SKM-1 treated with dmso at 0.1 percent for 144 hours (cell line): ENCODE measurements around the gene SLCO2B1.
A peak's percentile ranks its signal among the peaks of the same experiment; 100 is the strongest.

Experiments
- DNase-seq: peaks from one replicate; lab custom pipeline; 2025; ENCODE audit not compliant: unreplicated experiment; lab: John Stamatoyannopoulos, UW

SLCO2B1 gene

DNA sequence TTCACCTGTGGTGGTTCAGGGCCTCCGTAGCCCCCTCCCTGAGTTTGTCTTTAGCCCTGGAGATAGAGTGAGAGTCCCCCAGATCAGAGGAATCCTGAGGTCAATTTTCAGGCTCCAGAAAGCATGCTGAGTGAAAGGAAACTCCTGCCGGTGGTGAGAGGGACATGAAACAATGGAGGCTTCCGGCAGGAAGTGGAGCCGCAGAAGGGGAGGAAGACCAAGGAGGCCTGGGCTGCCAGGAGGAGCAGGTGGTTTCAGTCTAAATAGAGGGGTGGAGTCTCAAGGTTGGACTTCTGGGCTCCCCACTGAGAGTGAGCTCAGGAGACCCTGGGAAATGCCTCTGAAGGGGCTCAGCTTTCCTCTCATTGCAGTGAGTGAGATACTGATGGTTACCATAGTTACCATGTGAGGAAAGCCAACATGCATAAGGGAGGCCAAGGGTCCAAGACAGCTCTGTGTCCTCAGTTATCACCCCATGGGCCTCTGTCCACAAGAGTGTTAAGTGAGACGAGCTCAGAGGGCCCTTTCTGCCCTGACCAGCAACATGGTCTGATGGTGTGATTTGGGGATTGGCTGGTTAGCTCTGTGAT lies 10.7 kb downstream of the SLCO2B1 start:
- no peak for DNase-seq

DNA sequence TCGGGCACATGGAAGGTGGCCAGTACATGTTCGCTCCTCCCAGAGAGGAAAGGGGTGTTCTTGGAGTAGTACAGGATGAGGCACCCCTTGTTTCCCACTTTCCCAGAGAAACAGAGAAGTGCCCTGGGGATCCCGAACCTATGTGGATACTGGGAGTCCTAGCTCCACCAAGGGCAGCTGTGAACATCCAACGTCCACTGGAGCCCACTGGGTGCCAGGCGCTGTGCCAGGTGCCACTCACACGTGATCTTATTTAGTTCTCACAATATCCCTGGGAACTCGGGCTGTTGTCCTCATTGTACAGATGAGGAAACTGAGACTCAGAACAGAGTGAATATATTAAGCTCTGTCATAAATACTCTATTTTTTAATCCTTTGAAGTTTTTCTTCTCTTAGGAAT lies 12.0 kb downstream of the SLCO2B1 start:
- no peak for DNase-seq

DNA sequence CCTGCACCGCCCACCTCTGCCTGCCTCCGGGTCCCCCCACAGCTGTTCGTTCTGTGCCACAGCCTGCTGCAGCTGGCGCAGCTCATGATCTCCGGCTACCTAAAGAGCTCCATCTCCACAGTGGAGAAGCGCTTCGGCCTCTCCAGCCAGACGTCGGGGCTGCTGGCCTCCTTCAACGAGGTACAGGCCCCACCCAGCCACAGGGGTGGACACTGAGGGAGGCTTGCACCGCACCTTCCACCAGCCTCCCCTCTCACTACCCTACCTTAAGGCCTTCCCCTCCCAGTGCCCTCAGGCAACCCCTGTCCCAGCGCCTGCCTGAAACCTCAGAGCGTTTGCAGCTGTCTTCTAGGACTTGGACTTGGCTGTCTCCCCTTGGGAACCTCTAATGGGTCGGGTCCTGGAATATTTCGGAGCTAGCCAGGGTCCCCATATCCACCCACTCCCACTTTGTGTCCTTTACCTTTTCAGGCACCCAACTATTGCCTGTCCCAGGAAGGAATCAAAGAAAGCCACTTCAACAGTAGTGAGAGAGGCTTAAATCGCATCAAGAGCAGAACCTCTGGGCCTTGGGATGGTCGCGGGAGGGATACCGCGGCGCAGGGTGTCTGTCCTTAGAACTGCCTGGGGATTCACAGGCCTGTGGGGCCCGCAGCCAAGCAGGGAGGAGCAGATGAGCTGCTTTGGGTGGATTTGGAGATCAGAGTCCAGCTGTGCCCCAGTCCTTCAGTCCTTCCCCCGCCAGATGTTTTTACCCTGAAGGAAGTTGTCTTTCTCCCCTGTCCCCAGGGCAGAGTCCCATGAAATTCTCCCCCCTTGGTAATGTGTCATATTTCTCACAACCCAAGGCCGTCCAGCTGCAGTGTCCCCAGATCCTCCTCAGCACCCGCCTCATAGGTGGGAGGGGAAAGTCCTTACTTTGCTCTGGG lies 13.3 kb downstream of the SLCO2B1 start:
- no peak for DNase-seq

DNA sequence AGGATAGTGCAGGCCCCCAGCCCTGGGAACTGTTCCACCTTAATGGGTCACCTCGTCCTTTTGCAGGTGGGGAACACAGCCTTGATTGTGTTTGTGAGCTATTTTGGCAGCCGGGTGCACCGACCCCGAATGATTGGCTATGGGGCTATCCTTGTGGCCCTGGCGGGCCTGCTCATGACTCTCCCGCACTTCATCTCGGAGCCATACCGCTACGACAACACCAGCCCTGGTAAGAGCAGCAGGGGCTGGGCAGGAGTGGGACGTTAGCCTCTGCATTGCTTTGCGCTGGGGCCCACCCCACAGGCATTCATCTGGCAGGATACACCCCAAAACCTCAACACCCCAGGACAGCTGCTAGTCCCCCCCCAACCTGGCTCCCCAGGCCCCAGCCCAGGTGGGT lies 14.8 kb downstream of the SLCO2B1 start:
- no peak for DNase-seq

DNA sequence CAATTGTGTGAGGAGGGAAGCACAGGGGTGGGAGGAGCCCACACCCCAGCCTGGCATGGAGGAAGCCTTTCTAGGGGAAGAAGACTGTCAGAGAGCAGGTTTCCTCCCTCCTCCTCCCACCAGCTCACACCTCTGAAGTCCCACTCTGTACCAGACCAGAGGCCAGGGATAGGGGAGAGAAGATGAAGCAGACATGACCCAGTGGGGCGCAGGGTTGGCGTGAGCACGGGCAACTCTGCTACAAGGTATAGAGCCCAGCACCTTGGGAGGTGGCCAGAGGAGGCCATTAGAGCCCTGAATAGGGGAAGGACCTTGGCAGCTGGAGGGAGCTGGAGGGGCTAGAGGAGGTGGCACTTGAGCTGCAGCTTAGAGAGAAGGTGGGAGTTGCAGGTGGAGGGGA lies 15.9 kb downstream of the SLCO2B1 start:
- no peak for DNase-seq

DNA sequence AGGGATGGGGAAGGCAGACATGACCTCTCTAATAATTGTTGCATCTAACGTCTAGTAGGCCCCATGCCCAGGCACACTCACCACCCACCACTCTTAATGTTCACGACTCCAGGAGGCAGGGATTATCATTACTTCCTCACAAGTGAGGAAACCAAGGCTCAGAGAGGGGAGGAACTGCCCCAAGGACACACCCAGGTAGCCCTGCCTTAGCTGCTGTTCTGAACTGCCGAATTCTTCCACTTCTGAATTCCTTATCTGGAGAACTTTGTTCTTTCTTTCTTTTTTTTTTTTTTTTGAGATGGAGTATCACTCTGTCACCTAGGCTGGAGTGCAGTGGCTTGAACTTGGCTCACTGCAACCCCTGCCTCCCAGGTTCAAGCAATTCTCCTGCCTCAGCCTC lies 16.7 kb downstream of the SLCO2B1 start:
- no peak for DNase-seq

DNA sequence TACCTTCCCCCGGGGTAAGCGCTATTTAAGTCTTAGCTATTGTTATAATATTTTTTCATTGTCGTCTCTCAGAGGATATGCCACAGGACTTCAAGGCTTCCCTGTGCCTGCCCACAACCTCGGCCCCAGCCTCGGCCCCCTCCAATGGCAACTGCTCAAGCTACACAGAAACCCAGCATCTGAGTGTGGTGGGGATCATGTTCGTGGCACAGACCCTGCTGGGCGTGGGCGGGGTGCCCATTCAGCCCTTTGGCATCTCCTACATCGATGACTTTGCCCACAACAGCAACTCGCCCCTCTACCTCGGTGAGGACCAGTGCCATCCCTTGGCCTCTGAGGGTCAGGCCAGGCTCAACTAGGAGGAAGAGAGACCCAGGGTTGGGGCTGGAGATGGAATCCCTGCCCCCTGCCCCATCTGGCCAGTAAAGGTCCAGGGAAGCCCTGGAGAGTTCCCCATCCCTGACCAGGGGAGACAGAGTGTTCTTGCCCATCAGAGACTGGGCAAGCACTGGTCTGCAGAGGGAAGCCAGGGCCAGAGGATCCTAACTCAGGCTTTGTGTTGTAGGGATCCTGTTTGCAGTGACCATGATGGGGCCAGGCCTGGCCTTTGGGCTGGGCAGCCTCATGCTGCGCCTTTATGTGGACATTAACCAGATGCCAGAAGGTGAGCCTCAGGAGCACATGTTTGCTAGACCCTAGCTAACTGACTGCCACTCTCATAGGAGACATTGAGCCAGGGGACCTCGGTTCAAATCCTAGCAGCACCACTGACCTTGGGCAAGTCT lies 18.4 kb downstream of the SLCO2B1 start:
- no peak for DNase-seq

DNA sequence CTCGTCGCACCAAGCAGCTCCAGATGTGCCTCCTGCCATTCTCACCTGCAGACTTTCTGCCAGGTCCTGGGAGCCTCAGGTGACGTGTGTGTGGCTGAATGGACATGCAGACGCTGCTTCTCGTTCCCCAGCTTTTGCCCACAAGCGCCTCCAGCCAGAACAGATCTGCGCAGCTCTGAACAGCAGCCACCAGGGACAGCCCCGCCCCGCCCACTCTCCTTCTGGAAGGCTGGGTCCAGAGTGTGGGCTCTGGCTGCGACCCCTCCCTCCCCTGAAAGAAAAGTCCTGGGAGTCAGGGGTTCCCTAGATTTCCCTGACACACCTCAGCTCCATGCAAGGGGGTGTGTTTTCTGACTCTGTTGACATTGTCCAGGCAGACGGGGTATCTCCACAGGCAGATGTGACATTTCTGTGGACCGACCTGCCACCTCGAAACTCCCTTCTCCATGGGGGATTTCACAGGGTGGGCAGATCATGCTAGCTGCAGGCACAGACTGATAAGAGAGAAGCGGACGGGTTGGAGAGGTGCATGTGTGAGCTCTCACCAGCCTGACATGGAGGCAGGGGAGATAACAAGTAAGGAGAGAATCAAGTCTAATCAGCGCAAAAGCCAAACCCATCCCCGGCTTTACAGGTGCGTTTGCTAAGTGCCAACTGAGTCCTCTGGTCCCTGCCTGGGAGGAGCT lies 19.8 kb downstream of the SLCO2B1 start:
- DNase-seq, result no peak

DNA sequence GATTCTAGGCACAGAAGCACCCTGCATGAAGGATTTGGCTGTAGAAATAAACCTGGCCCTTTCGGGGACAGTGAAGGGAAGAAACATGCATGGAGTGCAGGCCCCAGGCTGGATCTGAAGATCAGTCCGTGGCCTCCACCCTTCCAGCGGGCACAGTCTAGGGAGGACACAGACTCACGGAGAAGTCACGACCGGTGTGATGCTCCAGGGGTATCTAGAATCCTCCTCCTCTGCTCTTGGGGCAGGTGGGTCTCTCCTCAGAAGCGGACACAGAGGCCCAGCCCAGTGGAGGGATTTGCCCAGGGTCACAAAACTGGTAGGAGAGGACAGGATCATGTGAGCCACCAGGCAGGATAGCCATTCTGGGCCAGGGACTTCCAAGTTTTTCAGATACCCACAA lies 22.4 kb downstream of the SLCO2B1 start:
- no peak for DNase-seq

DNA sequence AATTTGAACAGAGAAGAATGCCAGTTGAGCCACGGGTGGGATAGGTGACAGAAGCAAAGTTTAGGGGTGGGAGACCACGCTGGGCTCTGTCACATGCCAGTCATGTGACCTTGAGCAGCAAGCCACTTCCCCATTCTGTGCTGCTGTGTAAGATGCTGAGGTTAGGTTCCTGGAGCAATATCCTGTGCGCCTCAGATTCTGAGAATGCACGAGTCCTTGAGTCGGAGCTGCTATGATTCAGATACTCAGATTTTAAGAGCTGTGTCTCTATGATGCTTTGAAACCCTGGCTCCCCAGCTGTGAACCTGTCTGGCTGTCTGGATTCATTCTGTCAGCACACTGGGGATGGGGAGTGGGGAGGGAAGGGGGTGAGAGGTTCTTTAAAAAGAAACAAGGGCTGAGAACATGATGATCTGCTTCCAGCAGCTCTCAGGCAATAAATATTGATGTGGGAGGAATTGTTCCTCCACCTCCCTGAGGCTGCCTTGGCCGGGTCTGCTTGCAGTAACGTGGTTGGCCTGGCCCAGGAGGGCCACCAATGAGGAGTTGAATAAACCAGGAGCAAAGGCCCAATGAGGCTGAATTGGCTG lies 24.0 kb downstream of the SLCO2B1 start:
- peak; percentile 24 for DNase-seq

DNA sequence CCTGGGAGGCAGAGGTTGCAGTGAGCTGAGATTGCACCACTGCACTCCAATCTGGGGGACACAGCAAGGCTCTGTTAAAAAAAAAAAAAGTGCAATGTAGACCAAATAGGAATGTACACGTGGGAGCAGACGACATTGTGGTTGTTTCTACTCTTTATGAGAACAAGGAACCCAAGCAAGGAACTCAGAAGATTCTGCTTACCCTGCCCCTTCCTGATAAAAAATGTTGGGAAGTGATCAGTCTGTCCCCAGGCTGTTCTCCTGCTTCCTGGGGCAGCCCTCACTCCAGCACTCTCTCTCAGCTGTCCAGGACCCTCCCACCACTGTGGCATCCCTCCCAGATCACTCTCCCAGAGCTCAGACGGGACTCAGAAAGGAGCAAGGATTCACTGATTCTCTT lies 31.8 kb downstream of the SLCO2B1 start:
- DNase-seq, result no peak

DNA sequence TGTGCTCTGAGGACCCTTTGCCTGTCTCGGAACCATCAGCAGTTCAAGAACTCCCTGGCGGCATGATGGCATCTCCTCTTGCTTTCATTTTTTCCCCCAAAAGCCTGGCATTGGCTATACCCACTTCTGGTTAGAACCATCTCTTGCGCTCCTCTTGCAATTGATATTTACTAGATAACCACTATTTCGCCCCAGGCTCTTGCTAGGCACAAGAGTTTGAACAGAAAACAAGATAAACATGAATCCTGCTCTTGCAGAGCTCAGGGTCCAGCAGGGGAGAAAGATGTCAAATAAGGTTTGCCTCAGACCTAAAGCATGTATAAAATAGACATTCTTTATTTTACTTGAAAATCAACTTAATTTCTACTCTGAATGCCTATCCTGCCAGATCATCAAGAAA lies 33.1 kb downstream of the SLCO2B1 start:
- no peak for DNase-seq

DNA sequence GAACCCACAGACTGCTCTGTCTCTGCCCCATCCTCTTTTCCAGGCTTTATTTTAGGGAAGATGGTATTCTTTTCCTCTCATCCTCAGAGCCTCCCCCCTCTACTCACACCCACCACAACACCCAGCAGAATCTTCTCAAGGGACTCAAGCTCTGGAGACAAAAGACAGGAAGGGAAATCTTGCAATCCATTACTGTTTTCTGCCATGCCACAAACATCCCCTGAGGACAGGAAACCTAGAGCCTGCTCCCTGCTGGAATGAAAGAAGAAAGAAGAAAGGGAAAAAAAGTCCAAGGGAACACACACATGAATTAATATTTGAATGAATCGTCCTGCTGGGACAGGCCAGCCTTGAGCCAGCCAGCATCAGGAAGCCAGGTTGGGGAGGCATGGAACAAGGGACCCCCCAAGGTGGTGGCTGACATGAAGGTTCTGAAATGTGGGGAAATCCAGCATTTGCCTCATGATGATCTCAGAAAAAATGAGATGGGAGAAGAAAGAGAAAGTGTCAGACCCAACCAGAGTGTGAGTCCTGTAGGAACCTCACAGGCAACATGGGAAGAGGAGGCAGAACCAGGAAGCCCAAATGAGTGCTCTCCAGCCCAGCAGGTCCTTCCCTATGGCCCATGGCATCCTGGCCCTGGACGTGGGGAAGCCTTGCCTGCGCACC lies 34.0 kb downstream of the SLCO2B1 start:
- DNase-seq, result no peak

DNA sequence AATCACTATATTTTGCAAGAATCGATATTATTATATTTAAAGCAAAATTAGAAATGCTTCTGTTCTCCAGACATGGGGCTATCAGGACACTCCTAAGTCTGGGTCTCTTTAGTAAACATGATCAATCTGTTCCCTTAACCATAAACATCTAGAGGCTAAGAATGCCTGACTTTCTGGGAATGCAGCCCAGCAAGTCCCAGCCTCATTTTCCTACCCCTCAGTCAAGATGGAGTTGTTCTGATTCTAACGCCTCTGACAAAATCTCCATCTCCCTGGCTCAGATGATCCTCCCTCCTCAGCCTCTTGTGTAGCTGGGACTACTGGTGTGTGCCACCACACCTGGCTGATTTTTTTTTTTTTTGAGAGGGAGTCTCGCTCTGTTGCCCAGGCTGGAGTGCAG lies 35.0 kb downstream of the SLCO2B1 start:
- no peak for DNase-seq

DNA sequence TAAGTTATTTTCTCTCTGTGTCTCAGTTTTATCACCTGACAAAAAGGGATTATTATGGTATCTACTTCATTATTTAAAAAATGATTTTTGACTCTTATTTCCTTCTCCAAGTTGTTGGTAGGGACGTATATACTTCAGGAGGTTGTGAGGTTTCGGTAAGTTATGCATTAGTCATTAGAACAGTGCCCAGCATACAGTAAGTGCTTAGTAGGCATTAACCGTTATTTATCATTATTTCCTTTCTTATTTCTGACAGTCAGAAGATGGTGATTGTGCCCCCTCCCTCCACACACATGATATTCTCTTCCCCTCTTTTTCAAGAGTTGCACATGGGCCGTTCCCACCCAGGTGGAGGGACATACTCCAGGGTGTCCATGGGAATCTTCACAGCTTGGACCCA lies 36.1 kb downstream of the SLCO2B1 start:
- no peak for DNase-seq

DNA sequence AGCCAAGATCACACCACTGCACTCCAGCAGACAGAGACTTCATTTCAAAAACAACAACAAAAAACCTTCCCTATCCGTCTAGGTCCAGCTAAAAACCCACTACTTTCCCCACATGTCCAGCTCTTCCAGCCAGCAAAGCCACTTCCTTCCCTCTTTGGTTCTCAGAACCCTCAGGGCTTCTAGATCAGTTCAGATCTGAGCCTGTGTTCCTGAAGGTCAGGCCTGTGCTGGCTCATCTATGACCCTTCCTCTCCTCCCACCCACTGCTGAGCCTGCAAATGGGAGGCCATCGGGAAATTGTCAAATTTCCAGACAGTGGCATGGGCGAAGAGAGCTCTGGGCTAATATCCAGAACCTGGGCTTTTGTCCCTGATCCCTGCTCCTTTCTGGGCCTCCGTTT lies 37.8 kb downstream of the SLCO2B1 start:
- DNase-seq, result no peak

DNA sequence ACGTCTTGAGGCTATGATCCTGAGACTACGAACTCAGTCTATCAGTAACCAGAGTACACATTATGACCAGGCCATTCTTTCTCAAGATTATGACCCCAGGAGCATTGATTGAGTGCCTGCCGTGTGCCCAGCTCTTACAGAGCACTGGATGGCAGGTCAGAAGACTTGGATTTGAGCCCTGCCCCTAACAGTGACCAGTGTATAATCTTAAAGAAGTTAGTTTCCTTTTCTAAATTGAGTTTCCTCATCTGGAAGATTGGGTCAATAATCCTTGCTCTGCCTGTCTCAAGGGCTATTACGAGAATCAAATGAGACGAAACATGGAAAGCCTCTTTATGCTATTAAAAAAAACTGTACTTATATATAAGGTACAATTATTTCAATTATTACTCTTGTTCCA lies 38.2 kb downstream of the SLCO2B1 start:
- DNase-seq, result no peak

DNA sequence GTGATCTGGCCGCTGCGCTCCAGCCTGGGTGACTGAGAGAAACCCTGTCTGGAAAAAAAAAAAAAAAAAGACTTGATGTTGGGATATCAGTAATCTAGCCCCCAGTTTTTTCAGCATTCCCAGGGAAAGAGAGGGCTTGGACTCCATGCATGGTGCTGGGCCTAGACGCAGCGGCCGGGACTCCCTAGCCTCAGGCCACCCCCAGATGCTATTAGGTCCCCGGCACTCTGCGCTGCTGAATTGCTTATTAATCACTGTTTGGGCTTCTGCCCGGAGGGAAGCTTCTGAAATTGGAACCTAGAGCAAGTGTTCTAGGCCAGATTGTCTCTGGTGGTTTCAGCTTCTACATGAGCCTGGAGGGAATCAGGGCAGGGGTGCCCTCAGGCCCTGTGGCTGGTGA lies 39.0 kb downstream of the SLCO2B1 start:
- no peak for DNase-seq

DNA sequence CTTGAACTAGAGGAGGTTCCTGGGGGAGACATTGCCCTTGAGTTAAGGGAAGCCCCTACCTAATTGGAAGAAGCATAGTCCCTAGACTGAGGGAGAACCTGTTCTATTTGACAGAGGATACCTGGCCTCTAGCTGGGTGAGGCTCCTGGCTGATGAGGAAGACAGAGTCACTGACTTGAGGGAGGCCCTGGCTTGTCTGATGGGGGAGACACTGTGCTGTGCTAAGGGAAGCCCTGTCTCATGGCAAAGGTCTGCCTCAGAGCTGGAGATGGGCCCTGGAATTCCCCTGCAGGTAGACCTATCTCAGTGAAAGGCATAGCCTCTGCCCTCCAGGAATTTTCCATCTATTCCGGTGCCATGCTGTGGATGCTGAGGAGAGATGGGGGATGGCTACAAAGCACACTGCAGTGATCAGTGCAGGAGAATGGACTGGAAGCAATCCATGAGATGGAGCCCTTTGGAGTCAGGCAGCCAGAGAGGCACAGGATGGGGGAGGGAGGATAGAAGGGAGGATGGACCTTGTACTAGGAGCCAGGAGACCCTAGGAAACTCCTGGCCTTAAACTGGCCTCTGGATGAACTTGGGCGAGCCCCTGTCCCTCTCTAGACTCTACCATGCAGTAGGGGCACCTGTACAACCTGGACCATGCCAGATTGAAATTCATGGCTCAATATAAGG lies 39.9 kb downstream of the SLCO2B1 start:
- no peak for DNase-seq

DNA sequence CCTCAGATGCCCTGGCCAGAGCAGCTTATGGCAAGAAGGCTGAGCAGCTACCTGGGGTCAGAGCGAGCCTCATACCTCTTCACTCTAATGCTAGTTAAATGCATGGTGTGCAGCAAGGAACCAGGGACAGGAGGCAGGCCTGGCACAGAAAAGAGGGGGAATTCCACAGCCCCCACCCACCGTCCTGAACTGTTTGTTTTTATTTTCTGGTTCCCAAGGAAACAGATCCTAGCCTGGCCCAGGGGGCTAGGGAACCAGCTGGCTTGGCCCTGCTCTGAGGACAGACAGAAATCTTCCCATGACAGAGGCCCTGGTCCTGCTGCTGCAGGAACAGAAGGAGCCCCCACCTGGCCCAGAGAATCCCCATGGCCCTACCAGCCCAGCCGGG lies 40.4 kb downstream of the SLCO2B1 start:
- no peak for DNase-seq
